BLaER1 treated with 17β-estradiol and CSF1 and Interleukin-3, amounts not matched to agents 10 nM and 100 nM (cell line): ENCODE measurements around the gene NR2C2AP.

Experiments
- H3K27ac ChIP-seq, 11 experiments: shearing (Covaris generic); formaldehyde crosslinking; 2 replicates each; pipeline ENCODE4 v1.8.1; 2022
- H3K27me3 ChIP-seq, 11 experiments: shearing (Covaris generic); formaldehyde crosslinking; 2 replicates each; pipeline ENCODE4 v1.8.1; 2022
- H3K36me3 ChIP-seq, 11 experiments: shearing (Covaris generic); formaldehyde crosslinking; 2 replicates each; pipeline ENCODE4 v1.8.1; 2022
- H3K4me1 ChIP-seq, 10 experiments: shearing (Covaris generic); formaldehyde crosslinking; 2 replicates each; pipeline ENCODE4 v1.8.1; 2022
- H3K4me2 ChIP-seq, 11 experiments: shearing (Covaris generic); formaldehyde crosslinking; 2 replicates each; pipeline ENCODE4 v1.8.1; 2022
- H3K4me3 ChIP-seq, 10 experiments: shearing (Covaris generic); formaldehyde crosslinking; 2 replicates each; pipeline ENCODE4 v1.8.1; 2022
- H3K9ac ChIP-seq, 11 experiments: shearing (Covaris generic); formaldehyde crosslinking; 2 replicates each; pipeline ENCODE4 v1.8.1; 2022
- H3K9me3 ChIP-seq, 11 experiments: shearing (Covaris generic); formaldehyde crosslinking; replicated peaks in 1 of 11; 2 replicates each; pipeline ENCODE4 v1.8.1; 2022
- H4K20me1 ChIP-seq, 11 experiments: shearing (Covaris generic); formaldehyde crosslinking; 2 replicates each; pipeline ENCODE4 v1.8.1; 2022
- Cebpa-rat ChIP-seq, 11 experiments: shearing (Covaris generic); IDR thresholded peaks; 2 replicates each; pipeline ENCODE4 v1.8.1; 2022

Gene NR2C2AP, protein sequence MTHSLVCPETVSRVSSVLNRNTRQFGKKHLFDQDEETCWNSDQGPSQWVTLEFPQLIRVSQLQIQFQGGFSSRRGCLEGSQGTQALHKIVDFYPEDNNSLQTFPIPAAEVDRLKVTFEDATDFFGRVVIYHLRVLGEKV

GRCh38 chr19:19203012-19203856 lies at the start of gene NR2C2AP:
NR2C2AP (minus strand) TSS chr19:19203414; CDS start chr19:19203060, 354 bp downstream.
- peaks cover 10 to 33% (median 25%) of the 10 kb centered on the region in 10 experiments for H3K4me1 ChIP-seq
- peaks cover 0 to 40% (median 13%) of the 10 kb centered on the region in 11 experiments; a peak in 10 of 22 replicates for H4K20me1 ChIP-seq
- TF ChIP-seq Cebpa-rat (IDR thresholded peaks at IDR 0.05): no peak
- peak within 1 kb of the TSS; percentile 70 to 86 (median 74) for H3K4me3 ChIP-seq
- peak within 1 kb of the TSS; percentile 91 to 99 (median 96) for H3K4me2 ChIP-seq
- no peaks in the 10 kb centered on the region for H3K27me3 ChIP-seq
- peak within 1 kb of the TSS; percentile 76 to 91 (median 85) for H3K9ac ChIP-seq
- peak within 1 kb of the TSS; percentile 59 to 86 (median 82) for H3K27ac ChIP-seq
- peaks cover 18 to 44% (median 35%) of the 10 kb centered on the region in 11 experiments for H3K36me3 ChIP-seq
- no peaks in the 10 kb centered on the region; a peak in 1 of 22 replicates for H3K9me3 ChIP-seq

DNA sequence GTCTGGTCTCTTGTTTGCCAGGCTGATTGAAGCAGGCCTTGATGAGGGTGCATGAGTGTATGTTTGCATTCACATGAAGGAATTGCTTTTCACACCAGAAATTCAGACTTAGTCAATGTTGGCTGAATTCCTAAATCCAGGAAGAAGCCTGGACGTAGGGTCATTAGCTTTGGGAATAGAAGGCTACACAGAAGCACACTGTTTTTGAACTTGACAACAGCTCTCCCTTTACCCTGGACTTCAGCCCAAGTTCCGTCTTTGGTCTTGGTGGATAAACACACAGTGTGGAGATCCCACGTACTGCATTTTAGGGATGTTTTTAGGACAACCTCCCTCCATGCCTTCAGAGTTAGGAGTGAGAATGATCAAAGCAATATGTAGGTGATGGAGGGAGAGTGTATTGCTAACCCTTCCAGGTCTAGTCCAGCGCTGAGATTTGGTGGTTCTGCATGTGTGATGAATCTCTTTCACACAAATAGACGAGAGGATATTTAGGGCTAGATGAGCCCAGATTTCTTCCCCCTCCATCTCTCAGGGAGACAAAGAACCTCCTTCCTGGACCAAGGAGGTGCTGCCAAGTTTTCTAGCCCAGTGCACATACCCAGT lies 47.1 kb upstream of the NR2C2AP start:
- Histone ChIP-seq H3K27ac (no peak overlapping the region), H3K4me3 (no peak overlapping the region), H3K36me3 (no peaks in the 10 kb centered on the region), H3K4me1 (no peaks in the 10 kb centered on the region), H3K27me3 (no peaks in the 10 kb centered on the region), H4K20me1 (no peaks in the 10 kb centered on the region), H3K9me3 (no peaks in the 10 kb centered on the region), H3K9ac (no peak overlapping the region), H3K4me2 (no peak overlapping the region)
- TF ChIP-seq Cebpa-rat (IDR thresholded peaks at IDR 0.05): no peak

DNA sequence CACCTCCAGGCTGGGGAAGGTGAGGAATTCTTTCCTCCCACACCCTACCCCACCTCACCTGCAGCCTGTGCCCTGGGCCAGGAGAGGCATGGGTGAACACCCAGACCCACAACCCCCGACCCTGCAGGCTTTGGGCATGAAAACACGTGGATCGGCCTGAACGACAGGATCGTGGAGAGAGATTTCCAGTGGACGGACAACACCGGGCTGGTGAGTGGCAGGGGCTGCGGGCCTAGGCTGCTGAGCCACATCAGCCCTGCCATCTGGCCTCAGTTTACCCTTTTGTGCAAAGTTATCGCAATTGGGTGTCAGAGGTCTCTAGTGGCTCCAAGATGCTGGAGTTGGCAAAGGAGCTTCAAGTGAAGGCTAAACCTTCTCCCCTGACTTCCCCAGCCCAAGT lies 37.3 kb upstream of the NR2C2AP start:
- Histone ChIP-seq H3K9me3 (peaks cover 10 to 18% (median 15%) of the 10 kb centered on the region in 11 experiments), H3K4me1 (no peaks in the 10 kb centered on the region), H3K9ac (no peak overlapping the region), H4K20me1 (no peaks in the 10 kb centered on the region), H3K27me3 (no peaks in the 10 kb centered on the region), H3K4me3 (no peak overlapping the region), H3K36me3 (no peaks in the 10 kb centered on the region), H3K27ac (no peak overlapping the region), H3K4me2 (no peak overlapping the region)
- TF ChIP-seq Cebpa-rat (IDR thresholded peaks at IDR 0.05): no peak

DNA sequence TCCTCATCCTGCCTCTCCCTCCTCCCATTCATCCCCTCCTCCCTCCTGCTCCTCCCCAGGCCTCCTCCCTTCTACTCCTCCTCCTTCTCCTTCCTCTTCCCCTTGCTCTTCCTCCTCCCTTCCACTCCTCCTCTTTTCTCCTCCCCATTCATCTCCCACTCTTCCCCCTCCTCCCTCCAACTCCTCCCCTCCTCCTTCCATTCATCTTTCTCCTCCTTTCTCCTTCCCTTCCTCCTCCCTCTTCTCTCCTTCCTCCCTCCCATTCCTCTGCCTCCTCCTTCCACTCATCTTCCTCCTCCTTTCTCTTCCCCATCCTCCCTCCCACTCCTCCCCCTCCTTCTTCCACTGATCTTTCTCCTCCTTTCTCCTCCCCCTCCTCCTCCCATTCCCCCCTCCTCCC lies 36.5 kb upstream of the NR2C2AP start:
- Histone ChIP-seq H3K9me3 (peaks cover 18 to 26% (median 23%) of the 10 kb centered on the region in 11 experiments), H3K4me1 (no peaks in the 10 kb centered on the region), H3K4me3 (no peak overlapping the region), H3K27me3 (no peaks in the 10 kb centered on the region), H3K36me3 (no peaks in the 10 kb centered on the region), H3K4me2 (no peak overlapping the region), H3K9ac (no peak overlapping the region), H4K20me1 (no peaks in the 10 kb centered on the region), H3K27ac (no peak overlapping the region)
- TF ChIP-seq Cebpa-rat (IDR thresholded peaks at IDR 0.05): no peak

DNA sequence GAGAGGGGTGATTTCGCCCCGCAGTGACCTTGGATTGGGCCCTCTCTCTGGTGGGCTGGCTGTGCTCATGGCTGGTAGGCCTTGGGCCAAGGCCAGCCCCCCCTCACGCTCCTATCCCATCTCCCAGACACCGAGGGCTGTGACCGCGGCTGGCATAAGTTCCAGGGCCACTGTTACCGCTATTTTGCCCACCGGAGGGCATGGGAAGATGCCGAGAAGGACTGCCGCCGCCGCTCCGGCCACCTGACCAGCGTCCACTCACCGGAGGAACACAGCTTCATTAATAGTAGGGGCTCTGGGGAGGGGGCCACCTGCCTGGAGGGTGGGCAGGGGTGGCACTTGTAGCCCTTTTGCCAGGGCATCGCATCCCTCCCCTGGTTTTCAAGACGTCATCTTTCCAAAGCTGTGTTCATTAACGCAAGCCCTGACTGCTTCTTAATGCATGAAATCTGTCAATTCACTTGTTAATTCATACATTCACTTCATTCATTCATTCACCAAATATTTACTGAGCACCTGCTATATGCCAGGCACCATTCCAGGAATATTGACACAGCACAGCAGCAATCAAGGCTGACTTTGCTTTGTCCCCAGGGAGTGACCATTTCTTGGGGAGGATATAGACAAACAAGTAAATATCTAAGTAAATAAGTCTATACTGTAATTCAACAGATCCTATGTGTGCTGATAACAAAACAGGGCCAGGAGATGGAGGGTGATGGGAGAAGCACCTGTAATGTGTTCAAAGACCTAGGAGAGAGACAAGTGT lies 35.1 kb upstream of the NR2C2AP start:
- Histone ChIP-seq H3K4me3 (no peak overlapping the region), H3K4me1 (no peaks in the 10 kb centered on the region), H3K27ac (no peak overlapping the region), H3K27me3 (no peaks in the 10 kb centered on the region), H3K4me2 (no peak overlapping the region), H4K20me1 (no peaks in the 10 kb centered on the region), H3K9ac (no peak overlapping the region), H3K9me3 (peaks cover 31 to 39% (median 37%) of the 10 kb centered on the region in 11 experiments), H3K36me3 (no peaks in the 10 kb centered on the region)
- TF ChIP-seq Cebpa-rat (IDR thresholded peaks at IDR 0.05): no peak

DNA sequence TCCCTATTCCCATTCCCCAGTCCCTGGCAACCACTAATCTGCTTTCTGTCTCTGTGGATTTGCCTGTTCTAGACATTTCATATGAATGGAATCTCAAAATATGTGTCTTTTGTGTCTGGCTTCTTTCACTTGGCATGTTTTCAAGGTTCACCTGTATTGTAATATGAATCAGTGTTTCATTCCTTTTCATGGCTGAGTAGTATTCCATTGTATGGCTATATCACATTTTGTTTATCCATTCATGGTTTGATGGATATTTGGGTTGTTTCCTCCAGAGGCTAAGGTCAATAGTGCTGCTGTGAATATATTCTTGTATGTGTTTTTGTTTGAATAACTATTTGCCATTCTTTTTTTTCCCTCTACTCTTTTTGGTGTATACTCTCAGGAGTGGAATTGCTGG lies 33.0 kb upstream of the NR2C2AP start:
- H3K9ac ChIP-seq: no peak overlapping the region
- no peaks in the 10 kb centered on the region for H3K36me3 ChIP-seq
- H3K9me3 ChIP-seq: peaks cover 34 to 44% (median 39%) of the 10 kb centered on the region in 11 experiments
- TF ChIP-seq Cebpa-rat (IDR thresholded peaks at IDR 0.05): no peak
- no peaks in the 10 kb centered on the region for H4K20me1 ChIP-seq
- H3K4me1 ChIP-seq: no peaks in the 10 kb centered on the region
- H3K27ac ChIP-seq: no peak overlapping the region
- no peaks in the 10 kb centered on the region for H3K27me3 ChIP-seq
- no peak overlapping the region for H3K4me3 ChIP-seq
- no peak overlapping the region for H3K4me2 ChIP-seq

- Histone ChIP-seq H3K36me3 (no peaks in the 10 kb centered on the region), H3K27me3 (no peaks in the 10 kb centered on the region), H4K20me1 (no peaks in the 10 kb centered on the region), H3K9me3 (peaks cover 34 to 44% (median 39%) of the 10 kb centered on the region in 11 experiments), H3K4me2 (no peak overlapping the region), H3K4me3 (peak overlapping the region in 2 of 10 experiments; percentile 3 to 26; a peak in 2 of 20 replicates), H3K27ac (no peak overlapping the region), H3K4me1 (no peaks in the 10 kb centered on the region), H3K9ac (no peak overlapping the region)
- TF ChIP-seq Cebpa-rat (IDR thresholded peaks at IDR 0.05): no peak
Measured at GRCh38 chr19:19234220-19234816, 31.1 kb upstream of the NR2C2AP start.

- no peaks in the 10 kb centered on the region for H3K36me3 ChIP-seq
- no peak overlapping the region for H3K4me3 ChIP-seq
- H3K9me3 ChIP-seq: peaks cover 34 to 44% (median 39%) of the 10 kb centered on the region in 11 experiments
- H3K4me1 ChIP-seq: no peaks in the 10 kb centered on the region
- no peak overlapping the region for H3K9ac ChIP-seq
- no peak overlapping the region for H3K27ac ChIP-seq
- H3K4me2 ChIP-seq: no peak overlapping the region
- H4K20me1 ChIP-seq: no peaks in the 10 kb centered on the region; a peak in 1 of 22 replicates
- H3K27me3 ChIP-seq: no peaks in the 10 kb centered on the region; a peak in 1 of 22 replicates
- no peak for TF ChIP-seq Cebpa-rat (IDR thresholded peaks at IDR 0.05)
Measured at GRCh38 chr19:19232261-19232721, 29.1 kb upstream of the NR2C2AP start.
